Neural cell (in vitro differentiated cells): ENCODE measurements around the gene A1BG. TPM values are rescaled to one million over a fixed set of nuclear protein-coding genes. Genes with fewer than 3 reads are reported as not detected.

Experiments
- H2AFZ ChIP-seq: fragments of 200-600, 300-800 bp; sonication (generic), shearing (Covaris generic); 2 replicates; pipeline ENCODE4 v1.6.0; 2014; ENCODE audit warnings: low read depth, mild to moderate bottlenecking, antibody characterized with exemption, low read length, moderate library complexity
- H3F3A ChIP-seq: fragments of 200-600 bp; shearing (Covaris generic); 2 replicates; pipeline ENCODE4 v1.6.1; 2016; ENCODE audit warnings: mild to moderate bottlenecking, moderate library complexity, mixed read lengths, antibody characterized with exemption, low read length; ENCODE audit not compliant: insufficient read depth, poor library complexity, severe bottlenecking
- H3K27ac ChIP-seq: fragments of 200-600, 300-800 bp; sonication (generic), shearing (Covaris generic); 2 replicates; pipeline ENCODE4 v1.5.1; 2014; ENCODE audit warnings: mild to moderate bottlenecking, low read length, moderate library complexity
- H3K27me3 ChIP-seq: fragments of 300-800, 200-600 bp; sonication (generic), shearing (Covaris generic); 2 replicates; pipeline ENCODE4 v1.6.0; 2014; ENCODE audit warnings: mild to moderate bottlenecking, low read depth, low read length, moderate library complexity; ENCODE audit not compliant: insufficient read depth
- H3K36me3 ChIP-seq: fragments of 300-800, 200-600 bp; sonication (generic), shearing (Covaris generic); 2 replicates; pipeline ENCODE4 v1.5.1; 2014; ENCODE audit warnings: mild to moderate bottlenecking, antibody characterized with exemption, low read length, moderate library complexity; ENCODE audit not compliant: insufficient read depth
- H3K4me2 ChIP-seq: fragments of 300-800, 200-600 bp; sonication (generic), shearing (Covaris generic); 2 replicates; pipeline ENCODE4 v1.6.0; 2014; ENCODE audit warnings: mild to moderate bottlenecking, low read length
- H3K4me3 ChIP-seq: fragments of 300-800, 200-600 bp; sonication (generic), shearing (Covaris generic); 2 replicates; pipeline ENCODE4 v1.5.1; 2014; ENCODE audit warnings: mild to moderate bottlenecking, low read length, moderate library complexity
- H3K79me2 ChIP-seq: fragments of 200-600 bp; shearing (Covaris generic); replicated peaks from 2 replicates; pipeline ENCODE4 v1.6.0; 2014; ENCODE audit warnings: mild to moderate bottlenecking, low read length, moderate library complexity; ENCODE audit not compliant: insufficient read depth
- H3K9ac ChIP-seq: fragments of 300-800, 200-600 bp; sonication (generic), shearing (Covaris generic); 2 replicates; pipeline ENCODE4 v1.6.1; 2016; ENCODE audit warnings: mild to moderate bottlenecking, low read length, mixed read lengths
- H3K9me2 ChIP-seq: fragments of 200-600 bp; shearing (Covaris generic); 2 replicates; pipeline ENCODE4 v1.6.1; 2016; ENCODE audit warnings: mild to moderate bottlenecking, low read length, mixed read lengths; ENCODE audit not compliant: insufficient read depth
- H3K9me3 ChIP-seq: fragments of 200-600, 300-800 bp; sonication (generic), shearing (Covaris generic); 2 replicates; pipeline ENCODE4 v1.6.1; 2016; ENCODE audit warnings: mild to moderate bottlenecking, mixed run types, low read length, moderate library complexity, mixed read lengths
- H4K20me1 ChIP-seq: fragments of 200-600 bp; shearing (Covaris generic); 2 replicates; pipeline ENCODE4 v1.6.1; 2016; ENCODE audit warnings: mild to moderate bottlenecking, mixed run types; ENCODE audit not compliant: insufficient read depth
- EP300 ChIP-seq: fragments of 450-650 bp; conservative IDR thresholded peaks from 2 replicates; pipeline ENCODE4 v1.6.1; 2014; ENCODE audit warnings: antibody characterized with exemption, mild to moderate bottlenecking, moderate library complexity; ENCODE audit not compliant: poor library complexity, severe bottlenecking
- EZH2 ChIP-seq: fragments of 200-600, 300-800 bp; shearing (Covaris generic), sonication (generic); IDR thresholded peaks from 2 replicates; pipeline ENCODE4 v1.6.1; 2014; ENCODE audit warnings: antibody characterized with exemption, low read length, borderline replicate concordance, mild to moderate bottlenecking; ENCODE audit not compliant: insufficient read depth, poor library complexity, severe bottlenecking
- MXI1 ChIP-seq: fragments of 450-650 bp; conservative IDR thresholded peaks from 2 replicates; pipeline ENCODE4 v1.6.1; 2014; ENCODE audit warnings: antibody characterized with exemption, mild to moderate bottlenecking; ENCODE audit not compliant: poor library complexity, severe bottlenecking
- POLR2AphosphoS5 ChIP-seq: IDR thresholded peaks from 2 replicates; pipeline ENCODE4 v1.6.1; 2012
- RAD21 ChIP-seq: fragments of 450-650 bp; conservative IDR thresholded peaks from 2 replicates; pipeline ENCODE4 v1.6.1; 2014; ENCODE audit warnings: antibody characterized with exemption, mild to moderate bottlenecking, moderate library complexity
- SMC3 ChIP-seq: fragments of 450-650 bp; conservative IDR thresholded peaks from 2 replicates; pipeline ENCODE4 v1.6.1; 2014; ENCODE audit warnings: antibody characterized with exemption, mild to moderate bottlenecking, moderate library complexity; ENCODE audit not compliant: poor library complexity
- TAF1 ChIP-seq: IDR thresholded peaks from 2 replicates; pipeline ENCODE4 v1.6.1; 2012; ENCODE audit warnings: low read depth
- polyA plus RNA-seq: library from polyadenylated mRNA; depleted of rRNA; stranded (reverse); fragments of >200 nt; gene quantifications from 2 replicates; pipeline ENCODE4 v1.2.3, GENCODE V29; 2014
- TF ChIP-seq, protein P1 (sequence below): IDR thresholded peaks from 2 replicates; pipeline ENCODE4 v1.6.1; 2012; ENCODE audit warnings: borderline replicate concordance
- TF ChIP-seq, protein P2 (sequence below): fragments of 450-650 bp; IDR thresholded peaks from 2 replicates; pipeline ENCODE4 v1.5.1; 2014; ENCODE audit warnings: antibody characterized with exemption, mild to moderate bottlenecking, moderate library complexity; ENCODE audit not compliant: poor library complexity, severe bottlenecking

Gene A1BG
- polyA plus RNA-seq, 1 donor from 2014 or later = 40.0 TPM

GRCh38 chr19:58351990-58352755 is 1.1 kb downstream of the A1BG start:
- H3K4me2 ChIP-seq = no peak overlapping the region
- TF ChIP-seq, protein P1, sequence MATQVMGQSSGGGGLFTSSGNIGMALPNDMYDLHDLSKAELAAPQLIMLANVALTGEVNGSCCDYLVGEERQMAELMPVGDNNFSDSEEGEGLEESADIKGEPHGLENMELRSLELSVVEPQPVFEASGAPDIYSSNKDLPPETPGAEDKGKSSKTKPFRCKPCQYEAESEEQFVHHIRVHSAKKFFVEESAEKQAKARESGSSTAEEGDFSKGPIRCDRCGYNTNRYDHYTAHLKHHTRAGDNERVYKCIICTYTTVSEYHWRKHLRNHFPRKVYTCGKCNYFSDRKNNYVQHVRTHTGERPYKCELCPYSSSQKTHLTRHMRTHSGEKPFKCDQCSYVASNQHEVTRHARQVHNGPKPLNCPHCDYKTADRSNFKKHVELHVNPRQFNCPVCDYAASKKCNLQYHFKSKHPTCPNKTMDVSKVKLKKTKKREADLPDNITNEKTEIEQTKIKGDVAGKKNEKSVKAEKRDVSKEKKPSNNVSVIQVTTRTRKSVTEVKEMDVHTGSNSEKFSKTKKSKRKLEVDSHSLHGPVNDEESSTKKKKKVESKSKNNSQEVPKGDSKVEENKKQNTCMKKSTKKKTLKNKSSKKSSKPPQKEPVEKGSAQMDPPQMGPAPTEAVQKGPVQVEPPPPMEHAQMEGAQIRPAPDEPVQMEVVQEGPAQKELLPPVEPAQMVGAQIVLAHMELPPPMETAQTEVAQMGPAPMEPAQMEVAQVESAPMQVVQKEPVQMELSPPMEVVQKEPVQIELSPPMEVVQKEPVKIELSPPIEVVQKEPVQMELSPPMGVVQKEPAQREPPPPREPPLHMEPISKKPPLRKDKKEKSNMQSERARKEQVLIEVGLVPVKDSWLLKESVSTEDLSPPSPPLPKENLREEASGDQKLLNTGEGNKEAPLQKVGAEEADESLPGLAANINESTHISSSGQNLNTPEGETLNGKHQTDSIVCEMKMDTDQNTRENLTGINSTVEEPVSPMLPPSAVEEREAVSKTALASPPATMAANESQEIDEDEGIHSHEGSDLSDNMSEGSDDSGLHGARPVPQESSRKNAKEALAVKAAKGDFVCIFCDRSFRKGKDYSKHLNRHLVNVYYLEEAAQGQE = no peak
- TF ChIP-seq SMC3 = no peak
- TF ChIP-seq EZH2 = no peak
- TF ChIP-seq, protein P2, sequence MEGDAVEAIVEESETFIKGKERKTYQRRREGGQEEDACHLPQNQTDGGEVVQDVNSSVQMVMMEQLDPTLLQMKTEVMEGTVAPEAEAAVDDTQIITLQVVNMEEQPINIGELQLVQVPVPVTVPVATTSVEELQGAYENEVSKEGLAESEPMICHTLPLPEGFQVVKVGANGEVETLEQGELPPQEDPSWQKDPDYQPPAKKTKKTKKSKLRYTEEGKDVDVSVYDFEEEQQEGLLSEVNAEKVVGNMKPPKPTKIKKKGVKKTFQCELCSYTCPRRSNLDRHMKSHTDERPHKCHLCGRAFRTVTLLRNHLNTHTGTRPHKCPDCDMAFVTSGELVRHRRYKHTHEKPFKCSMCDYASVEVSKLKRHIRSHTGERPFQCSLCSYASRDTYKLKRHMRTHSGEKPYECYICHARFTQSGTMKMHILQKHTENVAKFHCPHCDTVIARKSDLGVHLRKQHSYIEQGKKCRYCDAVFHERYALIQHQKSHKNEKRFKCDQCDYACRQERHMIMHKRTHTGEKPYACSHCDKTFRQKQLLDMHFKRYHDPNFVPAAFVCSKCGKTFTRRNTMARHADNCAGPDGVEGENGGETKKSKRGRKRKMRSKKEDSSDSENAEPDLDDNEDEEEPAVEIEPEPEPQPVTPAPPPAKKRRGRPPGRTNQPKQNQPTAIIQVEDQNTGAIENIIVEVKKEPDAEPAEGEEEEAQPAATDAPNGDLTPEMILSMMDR = no peak
- TF ChIP-seq MXI1 = no peak
- TF ChIP-seq EP300 = no peak
- TF ChIP-seq RAD21 = no peak
- TF ChIP-seq TAF1 = no peak
- no peak for TF ChIP-seq POLR2AphosphoS5
- peaks cover 5% of the 10 kb centered on the region for H3K79me2 ChIP-seq
- H3K9me2 ChIP-seq = no peaks in the 10 kb centered on the region
- no peak overlapping the region for H3K4me3 ChIP-seq
- no peaks in the 10 kb centered on the region for H3K36me3 ChIP-seq
- H2AFZ ChIP-seq = no peak overlapping the region
- no peaks in the 10 kb centered on the region for H4K20me1 ChIP-seq
- no peaks in the 10 kb centered on the region for H3K27me3 ChIP-seq
- no peaks in the 10 kb centered on the region for H3K9me3 ChIP-seq
- H3F3A ChIP-seq = no peaks in the 10 kb centered on the region
- no peak overlapping the region for H3K27ac ChIP-seq
- no peak overlapping the region for H3K9ac ChIP-seq

- Histone ChIP-seq H3K27ac (no peak overlapping the region), H3K27me3 (no peaks in the 10 kb centered on the region), H3K4me3 (no peak overlapping the region)
Measured at GRCh38 chr19:58351558-58351878, 1.8 kb downstream of the A1BG start.

More at GRCh38 chr19:58351558-58351878, 1.8 kb downstream of the A1BG start:
- H3F3A ChIP-seq = no peaks in the 10 kb centered on the region
- H3K9me3 ChIP-seq = no peaks in the 10 kb centered on the region
- no peak overlapping the region for H3K4me2 ChIP-seq
- no peaks in the 10 kb centered on the region for H4K20me1 ChIP-seq
- TF ChIP-seq SMC3 (no peak), EP300 (no peak), POLR2AphosphoS5 (no peak), EZH2 (no peak), TAF1 (no peak), RAD21 (no peak), MXI1 (no peak)
- TF ChIP-seq, protein P1 = no peak
- TF ChIP-seq, protein P2 = no peak
- no peaks in the 10 kb centered on the region for H3K36me3 ChIP-seq
- H3K79me2 ChIP-seq = peaks cover 5% of the 10 kb centered on the region
- H2AFZ ChIP-seq = no peak overlapping the region
- H3K9me2 ChIP-seq = no peaks in the 10 kb centered on the region
- H3K9ac ChIP-seq = no peak overlapping the region
